Esophagus mucosa (tissue), 1 donor: ENCODE measurements around the gene SF3A1. TPM values are rescaled to one million over a fixed set of nuclear protein-coding genes. Genes with fewer than 3 reads are reported as not detected.
"Not testable (repeated sequence)": the region's sequence is repeated elsewhere in the genome, so short reads cannot be mapped to it uniquely, and the experiment has no call there.

Experiments used
- ATAC-seq: fragments of 200-7000 bp; cut with Tn5 transposase; one replicate; pipeline ENCODE4 v1.9.1; 2020
- total RNA-seq: library from RNA; stranded (reverse); gene quantifications from one replicate; pipeline ENCODE4 v1.2.4, GENCODE V29; 2023
- donor health status: DM: yes; HTN: yes; CAD: no.

Gene SF3A1
- total RNA-seq: 111 TPM

- peak; percentile 96 for ATAC-seq
These were observed at the start of gene SF3A1, which contains the start of gene CCDC157 for GRCh38 chr22:30356449-30357235. Gene SF3A1 (minus strand): TSS chr22:30356894. CDS start chr22:30356792, 102 bp downstream. Gene CCDC157 (plus strand): TSS chr22:30357007. CDS start chr22:30366001, 8,994 bp downstream.

- no peak for ATAC-seq
These were observed 49.7 kb upstream of the SF3A1 start for GRCh38 chr22:30406400-30406799.

- no peak for ATAC-seq
These were observed 49.0 kb upstream of the SF3A1 start for GRCh38 chr22:30405731-30406130.

- ATAC-seq: no peak
These were observed 47.6 kb upstream of the SF3A1 start for GRCh38 chr22:30404307-30404706.

GRCh38 chr22:30402766-30403104 lies 46.0 kb upstream of the SF3A1 start:
- ATAC-seq: not testable (repeated sequence)

GRCh38 chr22:30402028-30402765 lies 45.5 kb upstream of the SF3A1 start:
- no peak for ATAC-seq

GRCh38 chr22:30401024-30401423 lies 44.3 kb upstream of the SF3A1 start:
- not testable (repeated sequence) for ATAC-seq

- ATAC-seq: peak; percentile 56
These were observed 43.5 kb upstream of the SF3A1 start for GRCh38 chr22:30400159-30400558.

- ATAC-seq: no peak
These were observed 43.0 kb upstream of the SF3A1 start for GRCh38 chr22:30399718-30400117.

GRCh38 chr22:30398685-30399680 lies 42.3 kb upstream of the SF3A1 start:
- ATAC-seq: no peak

- peak; percentile 6 for ATAC-seq
These were observed 41.3 kb upstream of the SF3A1 start for GRCh38 chr22:30397656-30398635.

- peak; percentile 63 for ATAC-seq
These were observed 40.4 kb upstream of the SF3A1 start, which contains the start of gene SEC14L2 for GRCh38 chr22:30396871-30397655. Gene SEC14L2 (plus strand): TSS chr22:30397018. CDS start chr22:30397117, 99 bp downstream.

- ATAC-seq: no peak
These were observed 37.2 kb upstream of the SF3A1 start for GRCh38 chr22:30393885-30394284.

- ATAC-seq: no peak
These were observed 36.6 kb upstream of the SF3A1 start for GRCh38 chr22:30393322-30393680.

- ATAC-seq: no peak
These were observed 36.1 kb upstream of the SF3A1 start for GRCh38 chr22:30392661-30393321.

- peak; percentile 63 for ATAC-seq
These were observed 34.4 kb upstream of the SF3A1 start for GRCh38 chr22:30390974-30391691.

GRCh38 chr22:30386960-30387827 lies 30.5 kb upstream of the SF3A1 start, which contains the start of gene RNF215:
Gene RNF215 (minus strand): TSS chr22:30387411. CDS start chr22:30387313, 98 bp downstream.
- peak; percentile 86 for ATAC-seq

GRCh38 chr22:30386608-30386959 lies 29.9 kb upstream of the SF3A1 start:
- no peak for ATAC-seq
